GM18498 (cell line): ENCODE measurements around the gene MAMSTR.
"Not testable (repeated sequence)": the region's sequence is repeated elsewhere in the genome, so short reads cannot be mapped to it uniquely, and the experiment has no call there.

Experiments
- ATAC-seq: cut with Tn5 transposase; IDR thresholded peaks from one replicate; pipeline ENCODE4 v1.9.1; 2021; ENCODE audit warnings: mild to moderate bottlenecking, moderate library complexity; ENCODE audit not compliant: unreplicated experiment

MAMSTR gene

GRCh38 chr19:48689449-48689848 is 30.1 kb downstream of the MAMSTR start:
- ATAC-seq, result no peak

GRCh38 chr19:48687776-48688175 is 31.7 kb downstream of the MAMSTR start:
- ATAC-seq, result no peak

GRCh38 chr19:48686637-48687036 is 32.9 kb downstream of the MAMSTR start:
- ATAC-seq, result not testable (repeated sequence)

GRCh38 chr19:48686088-48686487 is 33.4 kb downstream of the MAMSTR start:
- no peak for ATAC-seq

- no peak for ATAC-seq
These were observed 33.9 kb downstream of the MAMSTR start for GRCh38 chr19:48685583-48685982.

- no peak for ATAC-seq
These were observed 36.2 kb downstream of the MAMSTR start for GRCh38 chr19:48683349-48683748.

- ATAC-seq, result no peak
These were observed 38.4 kb downstream of the MAMSTR start for GRCh38 chr19:48681127-48681470.

GRCh38 chr19:48680436-48681126 is 38.9 kb downstream of the MAMSTR start:
- ATAC-seq, result no peak

- ATAC-seq, result not testable (repeated sequence)
These were observed 39.5 kb downstream of the MAMSTR start for GRCh38 chr19:48680006-48680405.

- no peak for ATAC-seq
These were observed 41.3 kb downstream of the MAMSTR start for GRCh38 chr19:48678201-48678600.

- ATAC-seq, result no peak
These were observed 42.6 kb downstream of the MAMSTR start for GRCh38 chr19:48676887-48677286.

- ATAC-seq, result no peak
These were observed 43.0 kb downstream of the MAMSTR start for GRCh38 chr19:48676487-48676886.

GRCh38 chr19:48674921-48675824 is 44.4 kb downstream of the MAMSTR start:
- ATAC-seq, result no peak

GRCh38 chr19:48674216-48674809 is 45.2 kb downstream of the MAMSTR start:
- ATAC-seq, result no peak

- no peak for ATAC-seq
These were observed 46.0 kb downstream of the MAMSTR start for GRCh38 chr19:48673436-48674100.

- no peak for ATAC-seq
These were observed 46.5 kb downstream of the MAMSTR start, which contains the start of gene NTN5 for GRCh38 chr19:48672994-48673393. NTN5 (minus strand) TSS chr19:48673017; CDS start chr19:48670986, 2,031 bp downstream.

GRCh38 chr19:48671446-48671995 is 48.0 kb downstream of the MAMSTR start:
- ATAC-seq, result no peak

GRCh38 chr19:48670699-48671445 is 48.7 kb downstream of the MAMSTR start:
- no peak for ATAC-seq

- ATAC-seq, result no peak
These were observed 49.4 kb downstream of the MAMSTR start for GRCh38 chr19:48669903-48670668.
